Fibroblast of the aortic adventitia (primary cell): ENCODE data around the gene ALK. TPM values are rescaled to one million over a fixed set of nuclear protein-coding genes. Genes with fewer than 3 reads are reported as not detected.
A peak's percentile ranks its signal among the peaks of the same experiment; 100 is the strongest.

Experiments
- DNase-seq: peaks from one replicate; pipeline ENCODE4 v3.0.0-alpha.2; 2010; ENCODE audit warnings: low read depth
- H3K4me3 ChIP-seq: 2 replicates; pipeline ENCODE4 v1.5.1; 2011; ENCODE audit warnings: low read depth, mild to moderate bottlenecking, control low read depth, low read length, moderate library complexity
- CTCF ChIP-seq: IDR thresholded peaks from 2 replicates; pipeline ENCODE4 v1.5.1; 2011; ENCODE audit warnings: mild to moderate bottlenecking, low read length, control low read depth, inconsistent platforms; ENCODE audit not compliant: insufficient read depth
- total RNA-seq: library from RNA; depleted of rRNA; stranded (reverse); fragments of >200 nt; gene quantifications from 2 replicates; pipeline ENCODE4 v1.2.3, GENCODE V29; 2012; ENCODE audit warnings: low replicate concordance

The ALK gene
- total RNA-seq, 1 donor: 0.27 TPM

- H3K4me3 ChIP-seq: no peak overlapping the region
- peak; percentile 95 for TF ChIP-seq CTCF
- peak; percentile 71 for DNase-seq
Observed at GRCh38 chr2:29923110-29923721, 1.8 kb upstream of the ALK start.

- DNase-seq: no peak
- no peak for TF ChIP-seq CTCF
- H3K4me3 ChIP-seq: no peak overlapping the region
Observed at GRCh38 chr2:29922605-29923004, 1.2 kb upstream of the ALK start.

GRCh38 chr2:29920631-29921559, 491 bp downstream of the ALK start:
- no peak for TF ChIP-seq CTCF
- no peak overlapping the region for H3K4me3 ChIP-seq
- DNase-seq: peak; percentile 4

- TF ChIP-seq CTCF: no peak
- DNase-seq: peak; percentile 16
- H3K4me3 ChIP-seq: no peak overlapping the region
Observed at GRCh38 chr2:29920130-29920577, 1.2 kb downstream of the ALK start.

GRCh38 chr2:29918941-29919340, 2.4 kb downstream of the ALK start:
- DNase-seq: no peak
- TF ChIP-seq CTCF: no peak
- no peak overlapping the region for H3K4me3 ChIP-seq

GRCh38 chr2:29917781-29918180, 3.6 kb downstream of the ALK start:
- no peak for TF ChIP-seq CTCF
- H3K4me3 ChIP-seq: no peak overlapping the region
- DNase-seq: no peak
